Testis (tissue), 3 donors: ENCODE results near the gene SNED1. TPM values are rescaled to one million over a fixed set of nuclear protein-coding genes. Genes with fewer than 3 reads are reported as not detected.

Experiments
- DNase-seq: peaks from one replicate; pipeline ENCODE4 v3.0.0-alpha.2; 2019
- H3K27ac ChIP-seq, 2 donors: fragments of 200-600 bp; sonication (generic); one replicate each; pipeline ENCODE4 v1.5.1; 2019
- H3K27me3 ChIP-seq: fragments of 200-600 bp; sonication (generic); one replicate; pipeline ENCODE4 v1.5.1; 2019
- H3K36me3 ChIP-seq: fragments of 200-600 bp; sonication (generic); one replicate; pipeline ENCODE4 v1.5.1; 2017; ENCODE audit warnings: low read depth; ENCODE audit errors: missing control alignments
- H3K4me1 ChIP-seq: fragments of 200-600 bp; sonication (generic); one replicate; pipeline ENCODE4 v1.5.1; 2019
- H3K4me3 ChIP-seq, 2 donors: fragments of 200-600 bp; sonication (generic); one replicate each; pipeline ENCODE4 v1.5.1; 2017 to 2019
- H3K9me3 ChIP-seq: fragments of 200-600 bp; sonication (generic); one replicate; pipeline ENCODE4 v1.5.1; 2017
- POLR2A ChIP-seq: fragments of 450-650 bp; IDR thresholded peaks from one replicate; pipeline ENCODE4 v1.6.1; 2017; ENCODE audit warnings: antibody characterized with exemption, mild to moderate bottlenecking, moderate library complexity
- WGBS, 2 donors: methylation state at CpG; one replicate each; pipeline ENCODE4 v1.1.5; 2018; 5-methylcytosine and 5-hydroxymethylcytosine counted together
- intact Hi-C: fragments of 100-400 bp; cut with DNase I; formaldehyde crosslinking; loops from one replicate; pipeline ENCODE4 v1.15.1; 2023; ENCODE audit warnings: low total_unique reads
- polyA plus RNA-seq: library from polyadenylated mRNA; stranded (reverse); fragments of 350-450 nt; fragmentation: Illumina TruSeq; extraction: RNeasy Lipid Tissue Mini Kit (QIAGEN cat#74804); gene quantifications from one replicate; pipeline ENCODE4 v1.2.3, GENCODE V29; 2014; ENCODE audit warnings: low read depth, low replicate concordance; ENCODE audit not compliant: insufficient read depth
- total RNA-seq, 2 donors: library from RNA; depleted of rRNA; stranded (reverse); fragments of >200 nt; gene quantifications; one replicate each; pipeline ENCODE4 v1.2.3, GENCODE V29; 2016
- TF ChIP-seq, protein P1 (sequence below), 3 experiments: fragments of 450-650 bp in 2 of 3; fragments of 200-600 bp in 1 of 3; sonication (generic) in 1 of 3; IDR thresholded peaks; one replicate each; pipeline ENCODE4 v1.5.1; 2016 to 2019; ENCODE audit warnings: antibody characterized with exemption in 3 of 3, mild to moderate bottlenecking in 2 of 3, moderate library complexity in 1 of 3

SNED1 gene
- total and polyA plus RNA-seq, 3 donors from 2014 or later: 15.8 to 107 (median 82.7) TPM

DNA sequence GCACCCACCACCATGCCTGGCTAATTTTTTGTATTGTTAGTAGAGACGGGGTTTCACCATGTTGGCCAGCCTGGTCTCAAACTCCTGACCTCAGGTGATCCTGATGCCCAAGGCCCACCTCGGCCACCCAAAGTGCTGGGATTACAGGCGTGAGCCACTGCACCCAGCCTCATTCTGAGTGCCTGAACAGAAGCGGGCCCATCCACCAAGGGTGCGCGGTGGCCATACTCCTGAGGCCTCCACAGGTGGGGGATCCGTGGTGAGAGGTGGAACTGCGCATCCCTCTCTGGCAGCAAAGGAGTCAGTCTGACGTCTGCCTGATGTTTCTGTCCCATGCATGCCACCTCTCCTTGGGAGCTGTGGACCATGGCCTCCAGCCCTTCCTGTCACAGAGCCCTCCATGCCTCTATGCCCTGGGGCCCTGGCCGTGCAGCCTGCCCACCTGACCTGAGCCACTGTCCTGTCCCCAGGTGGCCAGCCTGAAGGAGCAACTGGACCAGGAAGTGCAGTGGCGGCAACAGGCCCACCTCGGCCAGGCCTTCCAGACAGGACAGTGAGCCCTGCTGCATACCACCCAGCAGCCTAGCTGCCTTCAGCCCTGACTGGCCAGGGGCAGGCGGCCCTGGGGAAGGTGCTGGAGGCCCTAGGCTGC, 7.6 kb upstream of the SNED1 start:
- no peak for DNase-seq

DNA sequence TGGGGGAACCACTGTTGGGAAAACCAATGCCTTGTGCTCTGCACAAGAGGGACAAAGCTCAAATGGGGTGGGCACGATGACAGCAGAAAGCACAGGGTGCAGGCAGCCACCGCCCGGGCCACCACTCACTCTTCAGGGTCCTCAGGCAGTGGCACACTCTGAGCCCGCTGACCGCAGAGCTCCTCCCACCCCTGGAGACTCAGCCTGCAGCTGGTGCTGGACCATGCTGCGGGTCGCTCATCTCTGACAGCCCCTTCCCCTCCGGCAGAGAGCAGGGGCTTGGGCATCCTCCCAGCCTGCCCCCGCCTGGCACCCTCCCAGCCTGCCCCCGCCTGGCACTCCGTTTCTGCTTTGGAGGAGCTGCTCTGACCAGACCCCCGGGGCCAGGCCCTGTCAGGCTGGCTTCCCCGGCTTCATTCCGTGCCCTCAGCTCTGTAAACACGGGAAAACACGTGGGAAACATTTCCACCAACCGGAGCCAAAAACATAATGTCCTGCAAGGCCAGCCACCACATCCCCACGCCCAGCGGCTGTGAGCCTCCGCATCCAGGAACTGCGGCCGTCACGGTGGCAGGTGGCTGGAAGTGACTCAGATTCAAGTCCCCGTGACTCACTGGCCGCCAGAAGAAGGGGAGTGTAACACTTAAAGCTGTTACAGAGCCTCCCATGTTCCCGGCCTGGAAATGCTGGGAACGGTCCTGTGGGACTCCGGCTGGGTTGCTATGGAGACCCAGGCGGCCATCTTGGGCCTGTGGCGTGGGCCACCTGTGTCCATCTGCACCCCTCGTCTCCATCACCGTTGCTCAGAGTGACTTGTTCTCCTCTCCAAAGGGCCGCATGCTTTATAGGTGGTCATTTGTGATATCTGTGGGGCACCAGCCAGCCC, 6.8 kb upstream of the SNED1 start:
- Histone ChIP-seq H3K9me3 (no peaks in the 10 kb centered on the region), H3K27me3 (no peaks in the 10 kb centered on the region), H3K4me1 (peaks cover 69% of the 10 kb centered on the region), H3K4me3 (no peak overlapping the region), H3K27ac (peak overlapping the region; percentile 59 to 89), H3K36me3 (no peaks in the 10 kb centered on the region)
- intact Hi-C loops: loop anchor here (10.0 kb wide), 1 partner anchor 77 kb away; no protein-coding TSS in a partner anchor
- DNase-seq: peak; percentile 88
- no peak for TF ChIP-seq POLR2A
- TF ChIP-seq, protein P1, sequence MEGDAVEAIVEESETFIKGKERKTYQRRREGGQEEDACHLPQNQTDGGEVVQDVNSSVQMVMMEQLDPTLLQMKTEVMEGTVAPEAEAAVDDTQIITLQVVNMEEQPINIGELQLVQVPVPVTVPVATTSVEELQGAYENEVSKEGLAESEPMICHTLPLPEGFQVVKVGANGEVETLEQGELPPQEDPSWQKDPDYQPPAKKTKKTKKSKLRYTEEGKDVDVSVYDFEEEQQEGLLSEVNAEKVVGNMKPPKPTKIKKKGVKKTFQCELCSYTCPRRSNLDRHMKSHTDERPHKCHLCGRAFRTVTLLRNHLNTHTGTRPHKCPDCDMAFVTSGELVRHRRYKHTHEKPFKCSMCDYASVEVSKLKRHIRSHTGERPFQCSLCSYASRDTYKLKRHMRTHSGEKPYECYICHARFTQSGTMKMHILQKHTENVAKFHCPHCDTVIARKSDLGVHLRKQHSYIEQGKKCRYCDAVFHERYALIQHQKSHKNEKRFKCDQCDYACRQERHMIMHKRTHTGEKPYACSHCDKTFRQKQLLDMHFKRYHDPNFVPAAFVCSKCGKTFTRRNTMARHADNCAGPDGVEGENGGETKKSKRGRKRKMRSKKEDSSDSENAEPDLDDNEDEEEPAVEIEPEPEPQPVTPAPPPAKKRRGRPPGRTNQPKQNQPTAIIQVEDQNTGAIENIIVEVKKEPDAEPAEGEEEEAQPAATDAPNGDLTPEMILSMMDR (IDR thresholded peaks at IDR 0.05): no peak
- WGBS, 2 donors: 54 to 55% methylated on average over 23 to 32 of the region's 33 CpGs

More for the DNA sequence above, 7.6 kb upstream of the SNED1 start:
- Histone ChIP-seq H3K9me3 (no peaks in the 10 kb centered on the region), H3K36me3 (no peaks in the 10 kb centered on the region), H3K4me3 (no peak overlapping the region), H3K27ac (peak overlapping the region; percentile 59 to 87), H3K27me3 (no peaks in the 10 kb centered on the region), H3K4me1 (peaks cover 65% of the 10 kb centered on the region)
- TF ChIP-seq, protein P1 (IDR thresholded peaks at IDR 0.05): no peak
- TF ChIP-seq POLR2A: no peak
- WGBS, 2 donors: 88 to 93% methylated on average over 8 to 9 of the region's 13 CpGs
- intact Hi-C loops: loop anchor here (10.0 kb wide), 1 partner anchor 76 kb away; no protein-coding TSS in a partner anchor

DNA sequence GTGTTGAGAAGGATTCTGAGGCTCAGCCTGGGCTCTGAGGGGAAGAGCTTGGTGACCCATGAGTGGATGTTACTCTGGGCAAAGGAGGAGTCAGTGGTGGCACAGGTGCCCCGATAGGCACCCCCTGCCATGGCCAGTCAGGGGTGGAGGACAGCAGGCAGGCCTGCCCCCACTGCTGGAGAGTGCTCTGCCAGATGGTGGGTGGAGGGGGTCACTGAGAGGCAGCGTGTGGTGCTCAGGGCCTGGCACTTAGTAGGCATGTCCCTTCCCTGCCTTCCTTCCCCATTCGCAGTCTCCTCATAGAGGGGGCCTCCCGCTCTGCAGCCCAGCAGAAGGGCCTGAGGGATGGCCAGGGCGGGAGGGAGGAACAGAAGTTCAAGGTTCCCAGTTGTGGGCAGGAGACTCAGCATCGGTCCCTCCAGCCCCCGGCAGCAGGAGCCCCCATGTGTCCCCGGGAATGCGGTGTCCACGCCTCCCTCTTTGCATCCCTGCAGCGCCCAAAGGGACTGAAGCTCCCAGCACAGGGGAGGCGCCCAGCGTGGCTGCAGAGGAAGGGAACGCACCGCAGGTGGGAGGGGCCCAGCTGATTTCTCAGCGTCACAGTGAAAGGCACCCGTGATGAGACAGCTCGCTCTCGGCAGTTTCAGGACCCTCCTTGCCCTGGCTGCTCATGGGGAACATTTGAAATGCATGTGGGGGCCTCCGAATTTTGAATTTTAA, 5.7 kb upstream of the SNED1 start:
- 43 to 52% methylated on average over 16 to 20 of the region's 20 CpGs for WGBS, 2 donors
- DNase-seq: peak; percentile 70

DNA sequence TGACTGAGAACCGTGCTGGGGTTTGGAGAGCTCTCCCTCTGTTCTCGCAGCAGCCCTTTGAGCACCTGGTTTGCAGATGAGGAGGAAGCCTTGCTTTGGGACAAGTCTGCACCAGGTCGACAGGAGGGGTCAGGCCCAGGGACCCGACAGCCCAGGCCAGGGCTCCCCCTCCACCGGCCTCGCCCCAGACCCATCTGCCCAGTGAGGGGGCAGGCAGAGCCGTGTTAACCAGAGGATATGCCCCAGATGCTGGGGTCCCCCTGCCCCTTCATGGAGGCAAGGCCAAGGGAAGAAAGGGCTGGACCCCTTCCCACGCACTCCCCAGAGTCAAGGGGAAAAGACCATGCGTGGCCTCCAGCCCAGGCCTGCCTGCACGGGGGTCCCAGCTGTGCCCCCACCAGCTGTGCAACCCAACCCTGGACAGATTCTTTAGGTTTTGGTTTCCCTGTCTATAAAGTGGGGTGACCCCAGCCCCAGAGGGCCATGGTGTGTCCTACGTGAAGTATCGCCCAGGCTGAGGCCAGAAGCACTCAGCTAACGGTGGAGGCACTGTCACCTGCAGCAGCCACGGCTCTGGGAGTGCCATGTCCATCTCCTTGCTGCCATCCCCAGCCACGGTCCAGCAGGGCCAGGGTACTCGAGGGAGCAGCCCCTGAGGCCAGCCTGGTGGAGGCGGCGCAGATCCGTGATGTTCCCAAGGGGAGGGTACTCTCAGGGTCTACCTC, 4.8 kb upstream of the SNED1 start:
- no peaks in the 10 kb centered on the region for H3K9me3 ChIP-seq
- H3K36me3 ChIP-seq: no peaks in the 10 kb centered on the region
- no peak overlapping the region for H3K4me3 ChIP-seq
- H3K27me3 ChIP-seq: no peaks in the 10 kb centered on the region
- 75 to 89% methylated on average over 4 to 19 of the region's 19 CpGs for WGBS, 2 donors
- intact Hi-C loops: loop anchor here (10.0 kb wide), 1 partner anchor 79 kb away; no protein-coding TSS in a partner anchor
- TF ChIP-seq POLR2A: no peak
- TF ChIP-seq, protein P1 (IDR thresholded peaks at IDR 0.05): no peak
- DNase-seq: peak; percentile 20
- H3K27ac ChIP-seq: peak overlapping the region; percentile 76 to 89
- H3K4me1 ChIP-seq: peaks cover 71% of the 10 kb centered on the region

More for the DNA sequence above, 5.7 kb upstream of the SNED1 start:
- intact Hi-C loops: loop anchor here (10.0 kb wide), 1 partner anchor 78 kb away; no protein-coding TSS in a partner anchor
- peak overlapping the region; percentile 22 to 89 for H3K27ac ChIP-seq
- TF ChIP-seq, protein P1 (IDR thresholded peaks at IDR 0.05): no peak
- TF ChIP-seq POLR2A: no peak
- no peaks in the 10 kb centered on the region for H3K27me3 ChIP-seq
- no peak overlapping the region for H3K4me3 ChIP-seq
- no peaks in the 10 kb centered on the region for H3K36me3 ChIP-seq
- H3K9me3 ChIP-seq: no peaks in the 10 kb centered on the region
- peaks cover 70% of the 10 kb centered on the region for H3K4me1 ChIP-seq
